HCT116 (cell line): ENCODE measurements around the gene CCSER1. TPM values are rescaled to one million over a fixed set of nuclear protein-coding genes. Genes with fewer than 3 reads are reported as not detected.
"Not testable (repeated sequence)": the region's sequence is repeated elsewhere in the genome, so short reads cannot be mapped to it uniquely, and the experiment has no call there.

Experiments used
- ATAC-seq: fragments of 200-7000 bp; cut with Tn5 transposase; 2 replicates; pipeline ENCODE4 v1.9.1; 2020; ENCODE audit warnings: mild to moderate bottlenecking, moderate library complexity
- BruUV-seq: library from RNA; stranded (reverse); fragments of 400-500 nt; replicated peaks from 2 replicates; lab custom pipeline; 2021; lab: Mats Ljungman, UMichigan
- CTCF ChIA-PET: fragments of 300-600 bp; sonication (Branson Sonifier 250); formaldehyde crosslinking; loops from one replicate; lab custom pipeline; 2021; ENCODE audit warnings: antibody characterized with exemption; lab: Charles Lee
- POLR2A ChIA-PET: fragments of 300-600, 350-600 bp; sonication (Branson Sonifier 250); formaldehyde crosslinking; loops from one replicate; lab custom pipeline; 2021; ENCODE audit warnings: antibody characterized with exemption; lab: Charles Lee
- RAD21 ChIA-PET, 2 experiments: fragments of 300-600 bp; sonication (Branson Sonifier 250); formaldehyde crosslinking; loops; one replicate each; lab custom pipeline; 2023; ENCODE audit warnings: low total read pairs in 2 of 2; ENCODE audit not compliant: uncharacterized antibody in 2 of 2, unreplicated experiment in 2 of 2, low non-redundant PET in 1 of 2; lab: Charles Lee
- DNase-seq: peaks from one replicate; pipeline ENCODE4 v3.0.0-alpha.2; 2010; ENCODE audit warnings: low read depth, low spot score
- H2AFZ ChIP-seq: fragments of 200-600 bp; shearing (Covaris generic), sonication (generic); 2 replicates; pipeline ENCODE4 v1.6.1; 2017; ENCODE audit warnings: low read depth, mixed run types, mixed read lengths, antibody characterized with exemption, low read length; ENCODE audit not compliant: poor library complexity, severe bottlenecking
- H3K27ac ChIP-seq: 2 replicates; pipeline ENCODE4 v1.5.1; 2012; ENCODE audit warnings: low read depth, low read length
- H3K27me3 ChIP-seq: fragments of 200-600 bp; sonication (generic); 2 replicates; pipeline ENCODE4 v1.6.1; 2016; ENCODE audit warnings: mixed run types, low read length, mixed read lengths; ENCODE audit not compliant: insufficient read depth
- H3K36me3 ChIP-seq, 2 experiments: fragments of 200-500 bp in 1 of 2; fragments of 200-600 bp in 1 of 2; sonication (Bioruptor generic) in 1 of 2; sonication (generic) in 1 of 2; 2 replicates each; pipeline versions ENCODE4 v1.5.1 to v1.6.1; 2014 to 2016; ENCODE audit warnings: low read length in 2 of 2, inconsistent platforms in 1 of 2, mixed read lengths in 1 of 2, mixed run types in 1 of 2; ENCODE audit not compliant: insufficient read depth in 2 of 2, control insufficient read depth in 1 of 2
- H3K4me1 ChIP-seq, 2 experiments: fragments of 200-600 bp in 1 of 2; sonication (generic) in 1 of 2; 2 replicates each; pipeline versions ENCODE4 v1.5.1 to v1.6.1; 2012 to 2017; ENCODE audit warnings: low read length in 2 of 2, inconsistent platforms in 1 of 2, mild to moderate bottlenecking in 1 of 2, mixed read lengths in 1 of 2, mixed run types in 1 of 2, moderate library complexity in 1 of 2; ENCODE audit not compliant: insufficient read depth in 2 of 2, control insufficient read depth in 1 of 2
- H3K4me2 ChIP-seq: fragments of 200-600 bp; sonication (generic); 2 replicates; pipeline ENCODE4 v1.6.1; 2017; ENCODE audit warnings: mixed run types, low read length, mixed read lengths
- H3K4me3 ChIP-seq, 2 experiments: fragments of 200-600 bp in 1 of 2; sonication (generic) in 1 of 2; replicated peaks in 1 of 2; 2 replicates each; pipeline ENCODE4 v1.5.1; 2011 to 2016; ENCODE audit warnings: low read length in 2 of 2, control low read depth in 1 of 2, low read depth in 1 of 2, mild to moderate bottlenecking in 1 of 2, mixed read lengths in 1 of 2, mixed run types in 1 of 2
- H3K79me2 ChIP-seq: fragments of 200-600 bp; sonication (generic); 2 replicates; pipeline ENCODE4 v1.6.1; 2017; ENCODE audit warnings: mild to moderate bottlenecking, mixed run types, low read length, moderate library complexity, mixed read lengths; ENCODE audit not compliant: insufficient read depth
- H3K9ac ChIP-seq: fragments of 200-600 bp; sonication (generic); 2 replicates; pipeline ENCODE4 v1.6.1; 2016; ENCODE audit warnings: low read length, mixed read lengths
- H3K9me2 ChIP-seq: fragments of 200-600 bp; sonication (generic), shearing (Covaris generic); 2 replicates; pipeline ENCODE4 v1.6.1; 2017; ENCODE audit warnings: mixed run types, mild to moderate bottlenecking, moderate library complexity; ENCODE audit not compliant: insufficient read depth
- H3K9me3 ChIP-seq, 2 experiments: fragments of 200-500 bp in 1 of 2; fragments of 200-600 bp in 1 of 2; sonication (Bioruptor generic) in 1 of 2; sonication (generic) in 1 of 2; 2 replicates each; pipeline ENCODE4 v1.6.1; 2014 to 2017; ENCODE audit warnings: low read length in 2 of 2, mixed read lengths in 2 of 2, inconsistent platforms in 1 of 2, low read depth in 1 of 2, mild to moderate bottlenecking in 1 of 2, mixed run types in 1 of 2, moderate library complexity in 1 of 2; ENCODE audit not compliant: control insufficient read depth in 1 of 2, insufficient read depth in 1 of 2
- H4K20me1 ChIP-seq: fragments of 200-600 bp; sonication (generic), shearing (Covaris generic); 2 replicates; pipeline ENCODE4 v1.6.1; 2017; ENCODE audit warnings: mixed run types, mild to moderate bottlenecking, moderate library complexity; ENCODE audit not compliant: insufficient read depth
- ATF3 ChIP-seq: IDR thresholded peaks from 2 replicates; pipeline ENCODE4 v1.6.1; 2012
- CEBPB ChIP-seq: IDR thresholded peaks from 2 replicates; pipeline ENCODE4 v1.6.1; 2012; ENCODE audit warnings: low read depth
- ELF1 ChIP-seq: IDR thresholded peaks from 2 replicates; pipeline ENCODE4 v1.6.1; 2012; ENCODE audit warnings: low read depth, borderline replicate concordance
- EZH2 ChIP-seq: fragments of 200-600 bp; sonication (generic); IDR thresholded peaks from 2 replicates; pipeline ENCODE4 v1.6.1; 2017; ENCODE audit warnings: antibody characterized with exemption, mixed run types
- FOSL1 ChIP-seq: IDR thresholded peaks from 2 replicates; pipeline ENCODE4 v1.6.1; 2012; ENCODE audit warnings: low read depth
- JUND ChIP-seq: IDR thresholded peaks from 2 replicates; pipeline ENCODE4 v1.6.1; 2012
- POLR2A ChIP-seq: IDR thresholded peaks from 2 replicates; pipeline ENCODE4 v1.7.0; 2011; ENCODE audit warnings: borderline replicate concordance; ENCODE audit not compliant: insufficient read depth, insufficient read length; ENCODE audit errors: extremely low read depth
- POLR2AphosphoS5 ChIP-seq: IDR thresholded peaks from 2 replicates; pipeline ENCODE4 v1.6.1; 2011; ENCODE audit warnings: mild to moderate bottlenecking, low read depth, low read length, moderate library complexity
- RAD21 ChIP-seq: IDR thresholded peaks from 2 replicates; pipeline ENCODE4 v1.6.1; 2012; ENCODE audit warnings: low read depth, mild to moderate bottlenecking
- SIN3A ChIP-seq: IDR thresholded peaks from 2 replicates; pipeline ENCODE4 v1.6.1; 2012; ENCODE audit warnings: low read depth
- SP1 ChIP-seq: IDR thresholded peaks from 2 replicates; pipeline ENCODE4 v1.6.1; 2012; ENCODE audit warnings: low read depth
- TCF7L2 ChIP-seq: IDR thresholded peaks from 2 replicates; pipeline ENCODE4 v1.7.0; 2011; ENCODE audit warnings: borderline replicate concordance, inconsistent platforms; ENCODE audit not compliant: insufficient read depth, insufficient read length; ENCODE audit errors: extremely low read depth
- YY1 ChIP-seq: IDR thresholded peaks from 2 replicates; pipeline ENCODE4 v1.6.1; 2011; ENCODE audit warnings: low read length, low read depth, moderate library complexity, mild to moderate bottlenecking; ENCODE audit not compliant: insufficient replicate concordance; ENCODE audit errors: extremely low read depth
- ZFX ChIP-seq: fragments of 450-650 bp; IDR thresholded peaks from 2 replicates; pipeline ENCODE4 v1.6.1; 2017
- ZNF274 ChIP-seq: fragments of 200-500 bp; sonication (Bioruptor generic); IDR thresholded peaks from 2 replicates; pipeline ENCODE4 v1.6.1; 2014; ENCODE audit warnings: mild to moderate bottlenecking, low read depth, low read length, inconsistent platforms
- intact Hi-C: fragments of 100-400 bp; cut with micrococcal nuclease; formaldehyde crosslinking; loops from 2 replicates; pipeline ENCODE4 v1.10.0; 2022
- total RNA-seq: library from RNA; stranded (reverse); gene quantifications from one replicate; pipeline ENCODE4 v1.2.1, GENCODE V29; 2021; ENCODE audit not compliant: unreplicated experiment
- TF ChIP-seq, protein P1 (sequence below): IDR thresholded peaks from 2 replicates; pipeline ENCODE4 v1.6.1; 2011; ENCODE audit warnings: mild to moderate bottlenecking, low read length, moderate library complexity; ENCODE audit not compliant: insufficient replicate concordance; ENCODE audit errors: extremely low read depth
- TF ChIP-seq, protein P2 (sequence below): IDR thresholded peaks from 2 replicates; pipeline ENCODE4 v1.6.1; 2012

The CCSER1 gene
- total RNA-seq, 1 experiment from 2014 or later: 6.7 TPM

GRCh38 chr4:91267543-91267942, 1140.3 kb downstream of the CCSER1 start:
- H3K27ac ChIP-seq: no peak overlapping the region
- no peaks in the 10 kb centered on the region for H4K20me1 ChIP-seq
- no peaks in the 10 kb centered on the region for H3K79me2 ChIP-seq
- CTCF ChIA-PET: no interaction called here
- H3K4me3 ChIP-seq: no peak overlapping the region
- no peaks in the 10 kb centered on the region for H3K36me3 ChIP-seq
- TF ChIP-seq POLR2AphosphoS5 (no peak), RAD21 (no peak), ELF1 (no peak), SP1 (no peak), EZH2 (no peak), CEBPB (no peak), YY1 (no peak), JUND (no peak), SIN3A (no peak), ZNF274 (no peak), ATF3 (no peak), ZFX (no peak), POLR2A (no peak), FOSL1 (no peak), TCF7L2 (no peak)
- TF ChIP-seq, protein P1, sequence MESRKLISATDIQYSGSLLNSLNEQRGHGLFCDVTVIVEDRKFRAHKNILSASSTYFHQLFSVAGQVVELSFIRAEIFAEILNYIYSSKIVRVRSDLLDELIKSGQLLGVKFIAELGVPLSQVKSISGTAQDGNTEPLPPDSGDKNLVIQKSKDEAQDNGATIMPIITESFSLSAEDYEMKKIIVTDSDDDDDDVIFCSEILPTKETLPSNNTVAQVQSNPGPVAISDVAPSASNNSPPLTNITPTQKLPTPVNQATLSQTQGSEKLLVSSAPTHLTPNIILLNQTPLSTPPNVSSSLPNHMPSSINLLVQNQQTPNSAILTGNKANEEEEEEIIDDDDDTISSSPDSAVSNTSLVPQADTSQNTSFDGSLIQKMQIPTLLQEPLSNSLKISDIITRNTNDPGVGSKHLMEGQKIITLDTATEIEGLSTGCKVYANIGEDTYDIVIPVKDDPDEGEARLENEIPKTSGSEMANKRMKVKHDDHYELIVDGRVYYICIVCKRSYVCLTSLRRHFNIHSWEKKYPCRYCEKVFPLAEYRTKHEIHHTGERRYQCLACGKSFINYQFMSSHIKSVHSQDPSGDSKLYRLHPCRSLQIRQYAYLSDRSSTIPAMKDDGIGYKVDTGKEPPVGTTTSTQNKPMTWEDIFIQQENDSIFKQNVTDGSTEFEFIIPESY: no peak
- TF ChIP-seq, protein P2, sequence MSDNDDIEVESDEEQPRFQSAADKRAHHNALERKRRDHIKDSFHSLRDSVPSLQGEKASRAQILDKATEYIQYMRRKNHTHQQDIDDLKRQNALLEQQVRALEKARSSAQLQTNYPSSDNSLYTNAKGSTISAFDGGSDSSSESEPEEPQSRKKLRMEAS: no peak
- TF ChIP-seq, all 23 proteins: peak for 0
- ATAC-seq (no peak), DNase-seq (no peak)
- BruUV-seq: no TSS peak
- Histone ChIP-seq H3K27me3 (no peaks in the 10 kb centered on the region), H2AFZ (no peak overlapping the region), H3K9me3 (no peaks in the 10 kb centered on the region), H3K9me2 (no peaks in the 10 kb centered on the region), H3K9ac (no peak overlapping the region), H3K4me2 (no peak overlapping the region), H3K4me1 (peaks cover 10 to 12% of the 10 kb centered on the region in 2 experiments; a peak in 2 of 4 replicates)
- intact Hi-C loops: no loop called here
- ChIA-PET POLR2A (no interaction called here), RAD21 (no interaction called here)

GRCh38 chr4:91268481-91268880, 1141.3 kb downstream of the CCSER1 start:
- intact Hi-C loops: not testable (repeated sequence)

More at GRCh38 chr4:91268481-91268880, 1141.3 kb downstream of the CCSER1 start:
- RAD21 ChIA-PET, H2AFZ ChIP-seq, H3K79me2 ChIP-seq, POLR2A ChIA-PET, H3K4me3 ChIP-seq, H3K27ac ChIP-seq, ATAC-seq, H3K9ac ChIP-seq, H3K9me3 ChIP-seq, H4K20me1 ChIP-seq, H3K9me2 ChIP-seq, CTCF ChIA-PET, H3K36me3 ChIP-seq, BruUV-seq, H3K4me2 ChIP-seq, H3K27me3 ChIP-seq, DNase-seq: not testable (repeated sequence)
- H3K4me1 ChIP-seq: peaks cover 10 to 12% of the 10 kb centered on the region in 2 experiments; a peak in 2 of 4 replicates
